Stimulated activated CD4-positive, alpha-beta T cell treated with anti-CD3 and anti-CD28 coated beads, Interleukin-4, amount 100 ng/mL, for 4 hours (primary cell): Measurements from ENCODE around the gene P2RY12.
A peak's percentile ranks its signal among the peaks of the same experiment; 100 is the strongest.

Experiments used
- DNase-seq, 2 experiments: peaks; one replicate each; pipeline ENCODE4 v3.0.0-alpha.2; 2020

P2RY12 gene

GRCh38 chr3:151330899-151331298, 53.7 kb downstream of the P2RY12 start:
- DNase-seq, result no peak

- no peak for DNase-seq
Measured at GRCh38 chr3:151330379-151330778, 54.2 kb downstream of the P2RY12 start.

GRCh38 chr3:151329363-151329762, 55.2 kb downstream of the P2RY12 start, which contains the start of gene P2RY13:
TSS of gene P2RY13 (minus strand) at chr3:151329549. CDS start at chr3:151329528, 21 bp downstream.
- DNase-seq, result no peak

GRCh38 chr3:151328298-151328995, 56.1 kb downstream of the P2RY12 start:
- peak in 1 of 2 experiments; percentile 8 for DNase-seq

GRCh38 chr3:151327571-151328198, 56.9 kb downstream of the P2RY12 start:
- DNase-seq, result no peak

GRCh38 chr3:151322511-151322910, 62.0 kb downstream of the P2RY12 start:
- DNase-seq, result no peak

- no peak for DNase-seq
Measured at GRCh38 chr3:151321526-151321925, 63.0 kb downstream of the P2RY12 start.

- DNase-seq, result no peak
Measured at GRCh38 chr3:151320131-151320530, 64.4 kb downstream of the P2RY12 start.

GRCh38 chr3:151319628-151320027, 64.9 kb downstream of the P2RY12 start:
- DNase-seq, result no peak

- DNase-seq, result no peak
Measured at GRCh38 chr3:151318991-151319390, 65.6 kb downstream of the P2RY12 start.

- DNase-seq, result no peak
Measured at GRCh38 chr3:151318313-151318712, 66.2 kb downstream of the P2RY12 start.

GRCh38 chr3:151316267-151316991, 68.1 kb downstream of the P2RY12 start, which contains the start of gene GPR87:
TSS of gene GPR87 (minus strand) at chr3:151316820. CDS start at chr3:151300100, 16,720 bp downstream.
- no peak for DNase-seq

- no peak for DNase-seq
Measured at GRCh38 chr3:151315846-151316245, 68.7 kb downstream of the P2RY12 start.

GRCh38 chr3:151315136-151315535, 69.4 kb downstream of the P2RY12 start:
- DNase-seq, result no peak

GRCh38 chr3:151314593-151314992, 70.0 kb downstream of the P2RY12 start:
- no peak for DNase-seq

GRCh38 chr3:151314137-151314536, 70.4 kb downstream of the P2RY12 start:
- no peak for DNase-seq

GRCh38 chr3:151312972-151313371, 71.6 kb downstream of the P2RY12 start:
- DNase-seq, result no peak

- no peak for DNase-seq
Measured at GRCh38 chr3:151309566-151309965, 75.0 kb downstream of the P2RY12 start.

GRCh38 chr3:151307583-151308488, 76.7 kb downstream of the P2RY12 start:
- DNase-seq, result no peak

- no peak for DNase-seq
Measured at GRCh38 chr3:151307131-151307530, 77.4 kb downstream of the P2RY12 start.

- no peak for DNase-seq
Measured at GRCh38 chr3:151306168-151306810, 78.3 kb downstream of the P2RY12 start.

- no peak for DNase-seq
Measured at GRCh38 chr3:151305775-151306151, 78.8 kb downstream of the P2RY12 start.
